HEK293 (cell line): ENCODE results near the gene CDK3.

Experiments used
- CTCF ChIA-PET: fragments of 350-600 bp; formaldehyde crosslinking; extraction: SDS; loops from one replicate; lab custom pipeline; 2021; ENCODE audit warnings: antibody characterized with exemption; lab: Yijun Ruan, JAX
- POLR2A ChIA-PET: fragments of 300-600 bp; formaldehyde crosslinking; extraction: SDS; loops from one replicate; lab custom pipeline; 2020; ENCODE audit warnings: antibody characterized with exemption, inconsistent platforms; lab: Yijun Ruan, JAX
- H3K27ac ChIP-seq: fragments of 200-500 bp; sonication (Bioruptor generic); 2 replicates; pipeline ENCODE4 v1.5.1; 2014; ENCODE audit warnings: low read depth, low read length, control low read depth, inconsistent platforms; ENCODE audit errors: extremely low read depth
- H3K36me3 ChIP-seq, 2 experiments: fragments of 200-500 bp in 1 of 2; sonication (Bioruptor generic) in 1 of 2; 1 replicate in 1 of 2; 2 replicates in 1 of 2; pipeline ENCODE4 v1.5.1; 2014 to 2017; ENCODE audit warnings: inconsistent platforms in 2 of 2, low read length in 2 of 2; ENCODE audit not compliant: control insufficient read depth in 2 of 2, insufficient read depth in 1 of 2
- H3K4me1 ChIP-seq: fragments of 200-500 bp; sonication (Bioruptor generic); 2 replicates; pipeline ENCODE4 v1.5.1; 2014; ENCODE audit warnings: mild to moderate bottlenecking, low read length, inconsistent platforms; ENCODE audit not compliant: control insufficient read depth, insufficient read depth
- H3K4me3 ChIP-seq: 2 replicates; pipeline ENCODE4 v1.5.1; 2011; ENCODE audit warnings: low read depth, mild to moderate bottlenecking, control low read depth, low read length, moderate library complexity
- H3K9me3 ChIP-seq: fragments of 200-500 bp; sonication (Bioruptor generic); 2 replicates; pipeline ENCODE4 v1.5.1; 2014; ENCODE audit warnings: low read depth, low read length, inconsistent platforms; ENCODE audit not compliant: control insufficient read depth, insufficient read depth
- ELK4 ChIP-seq: IDR thresholded peaks from 2 replicates; pipeline ENCODE4 v1.6.1; 2011; ENCODE audit warnings: mild to moderate bottlenecking, low read depth, low read length, borderline replicate concordance
- GFI1B ChIP-seq: fragments of 450-650 bp; formaldehyde crosslinking; IDR thresholded peaks from 2 replicates; pipeline ENCODE4 v1.5.1; 2016; ENCODE audit warnings: missing biosample characterization, missing genetic modification characterization
- HIC1 ChIP-seq: fragments of 450-650 bp; formaldehyde crosslinking; IDR thresholded peaks from 2 replicates; pipeline ENCODE4 v1.5.1; 2016; ENCODE audit warnings: missing biosample characterization, missing genetic modification characterization
- HOXD13 ChIP-seq: sonication (generic); formaldehyde crosslinking; IDR thresholded peaks from 2 replicates; pipeline ENCODE4 v1.8.0; 2022; ENCODE audit warnings: missing genetic modification reagents, borderline replicate concordance
- KLF16 ChIP-seq: fragments of 450-650 bp; formaldehyde crosslinking; IDR thresholded peaks from 2 replicates; pipeline ENCODE4 v1.5.1; 2017; ENCODE audit warnings: missing biosample characterization, missing genetic modification characterization
- SETDB1 ChIP-seq: IDR thresholded peaks from one replicate; pipeline ENCODE4 v1.6.1; 2017; ENCODE audit warnings: mild to moderate bottlenecking, low read length, moderate library complexity, mixed read lengths; ENCODE audit not compliant: insufficient read length
- ZBTB17 ChIP-seq: fragments of 450-650 bp; formaldehyde crosslinking; IDR thresholded peaks from 2 replicates; pipeline ENCODE4 v1.5.1; 2016; ENCODE audit warnings: missing biosample characterization, missing genetic modification characterization
- ZBTB44 ChIP-seq: fragments of 450-650 bp; IDR thresholded peaks from 2 replicates; pipeline ENCODE4 v1.5.1; 2018; ENCODE audit warnings: missing biosample characterization, mild to moderate bottlenecking, missing genetic modification characterization
- ZBTB7A ChIP-seq: fragments of 450-650 bp; formaldehyde crosslinking; IDR thresholded peaks from 2 replicates; pipeline ENCODE4 v1.5.1; 2016; ENCODE audit warnings: low read depth, missing biosample characterization, missing genetic modification characterization
- ZEB2 ChIP-seq: fragments of 450-650 bp; formaldehyde crosslinking; IDR thresholded peaks from 2 replicates; pipeline ENCODE4 v1.5.1; 2016; ENCODE audit warnings: missing biosample characterization, missing genetic modification characterization
- ZIC2 ChIP-seq: fragments of 450-650 bp; formaldehyde crosslinking; IDR thresholded peaks from 2 replicates; pipeline ENCODE4 v1.5.1; 2016; ENCODE audit warnings: missing biosample characterization, missing genetic modification characterization
- ZNF169 ChIP-seq: fragments of 450-650 bp; formaldehyde crosslinking; IDR thresholded peaks from 2 replicates; pipeline ENCODE4 v1.5.1; 2016; ENCODE audit warnings: missing biosample characterization, missing genetic modification characterization
- ZNF248 ChIP-seq: fragments of 450-650 bp; formaldehyde crosslinking; IDR thresholded peaks from 2 replicates; pipeline ENCODE4 v1.5.1; 2017; ENCODE audit warnings: missing biosample characterization, missing genetic modification characterization
- ZNF280C ChIP-seq: fragments of 450-650 bp; formaldehyde crosslinking; IDR thresholded peaks from 2 replicates; pipeline ENCODE4 v1.5.1; 2016; ENCODE audit warnings: missing biosample characterization, missing genetic modification characterization
- ZNF37A ChIP-seq: fragments of 450-650 bp; IDR thresholded peaks from 2 replicates; pipeline ENCODE4 v1.5.1; 2018; ENCODE audit warnings: missing biosample characterization, missing genetic modification characterization
- ZNF433 ChIP-seq: fragments of 450-650 bp; formaldehyde crosslinking; IDR thresholded peaks from 2 replicates; pipeline ENCODE4 v1.5.1; 2016; ENCODE audit warnings: missing biosample characterization, missing genetic modification characterization, low read depth
- ZNF600 ChIP-seq: fragments of 450-650 bp; formaldehyde crosslinking; IDR thresholded peaks from 2 replicates; pipeline ENCODE4 v1.5.1; 2016; ENCODE audit warnings: missing biosample characterization, missing genetic modification characterization
- ZNF639 ChIP-seq: fragments of 450-650 bp; formaldehyde crosslinking; IDR thresholded peaks from 2 replicates; pipeline ENCODE4 v1.5.1; 2016; ENCODE audit warnings: missing biosample characterization, missing genetic modification characterization
- ZNF654 ChIP-seq: fragments of 450-650 bp; formaldehyde crosslinking; IDR thresholded peaks from 2 replicates; pipeline ENCODE4 v1.5.1; 2016; ENCODE audit warnings: low read depth, missing biosample characterization, missing genetic modification characterization

CDK3 gene

GRCh38 chr17:76005263-76006149, 4.9 kb downstream of the CDK3 start (continued):
- 0 out of 2 replicates have a peak, but pooled peaks have one; percentile 42 for TF ChIP-seq ZNF600 (tag by site-specific recombination)
- peak; percentile 93 for TF ChIP-seq ZNF654 (tag by site-specific recombination)
- no peak for TF ChIP-seq HIC1
- peak; percentile 51 for TF ChIP-seq ZBTB17 (tag by site-specific recombination)

GRCh38 chr17:76007131-76007849, 6.6 kb downstream of the CDK3 start:
- Histone ChIP-seq H3K9me3 (no peaks in the 10 kb centered on the region), H3K36me3 (no peaks in the 10 kb centered on the region)
- TF ChIP-seq ZBTB7A (tag by site-specific recombination), result no peak
- TF ChIP-seq GFI1B, result no peak
- no peak for TF ChIP-seq ZNF433 (tag by site-specific recombination)
- TF ChIP-seq ZIC2, result no peak
- TF ChIP-seq ELK4, result no peak
- TF ChIP-seq ZNF280C (tag by site-specific recombination), result no peak
- TF ChIP-seq ZBTB44 (tag by site-specific recombination), result no peak
- no peak for TF ChIP-seq KLF16 (tag by site-specific recombination)
- no peak for TF ChIP-seq ZNF37A (tag by site-specific recombination)
- TF ChIP-seq ZEB2 (tag by site-specific recombination), result no peak
- TF ChIP-seq ZNF639 (tag by site-specific recombination), result no peak
- no peak for TF ChIP-seq ZNF248
- no peak for TF ChIP-seq HOXD13
- TF ChIP-seq SETDB1, result no peak
- no peak for TF ChIP-seq ZNF169 (tag by site-specific recombination)
- TF ChIP-seq, all 188 proteins: peak for 0
- CTCF ChIA-PET, result interaction anchor here (0.6 to 12.1 kb wide), 8 partner anchors 8 to 114 kb away, joined by 3 to 224 read pairs (median 4); partner anchors contain the start of genes ACOX1, CDK3, MRPL38 and TEN1
- Histone ChIP-seq H3K4me3 (no peak overlapping the region), H3K4me1 (no peaks in the 10 kb centered on the region), H3K27ac (no peak overlapping the region)
- POLR2A ChIA-PET, result interaction anchor here (0.7 to 1.3 kb wide), 4 partner anchors 10 to 102 kb away, joined by 3 to 4 read pairs (median 3); partner anchors contain the start of genes MRPL38 and SRP68
